Measurements from ENCODE around the gene AFAP1. TPM values are rescaled to one million over a fixed set of nuclear protein-coding genes. Genes with fewer than 3 reads are reported as not detected.

Gene AFAP1
- polyA plus RNA-seq, 1 donor, result 32.5 TPM

DNA sequence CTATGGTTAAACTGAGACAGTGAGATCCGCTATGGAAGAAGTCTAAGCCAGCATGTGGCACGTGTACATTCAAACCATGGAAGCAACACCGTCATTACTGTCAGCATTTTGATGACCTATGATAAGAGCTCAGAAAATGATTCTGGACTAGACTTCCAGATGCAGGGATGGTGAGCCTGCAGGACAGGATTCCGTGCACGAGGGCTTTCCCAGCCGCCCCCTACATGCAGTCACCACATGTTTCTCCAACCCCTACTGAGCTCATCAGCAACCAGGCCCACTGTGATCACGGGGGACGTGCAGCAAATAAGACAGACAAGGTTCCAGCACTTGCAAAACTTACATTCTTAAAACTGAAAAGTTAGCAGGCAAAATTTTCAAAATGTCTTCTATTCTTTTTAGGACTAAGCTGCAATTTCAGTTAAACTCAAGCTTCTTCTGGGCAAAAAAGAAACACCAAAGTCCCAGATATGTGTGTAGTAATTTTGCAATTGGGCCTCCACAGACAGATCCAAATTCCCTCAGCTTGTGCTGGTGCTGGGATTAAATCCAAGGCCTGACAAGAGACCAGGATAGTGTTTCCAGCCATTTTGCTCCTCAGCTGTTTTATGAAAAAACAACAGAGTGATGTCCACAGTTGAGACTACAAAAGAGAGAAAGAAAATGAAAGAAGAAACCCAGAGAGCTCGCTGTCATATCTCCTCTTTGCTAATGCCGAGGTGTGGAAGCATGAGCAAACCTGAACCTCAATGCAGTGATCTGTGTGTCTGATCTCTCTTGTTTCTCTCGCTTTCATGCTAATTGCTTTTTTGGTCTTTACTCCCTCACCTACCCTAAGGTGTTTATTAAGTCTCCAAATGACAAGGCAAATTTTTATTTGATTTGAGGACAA is 118.2 kb downstream of the AFAP1 start:
- no peak for DNase-seq (ENCODE audit: low read depth)

- DNase-seq (ENCODE audit: low read depth), result no peak
Observed at GRCh38 chr4:7820031-7820818, 119.4 kb downstream of the AFAP1 start.

GRCh38 chr4:7819446-7819845 is 120.2 kb downstream of the AFAP1 start:
- DNase-seq (ENCODE audit: low read depth), result no peak

DNA sequence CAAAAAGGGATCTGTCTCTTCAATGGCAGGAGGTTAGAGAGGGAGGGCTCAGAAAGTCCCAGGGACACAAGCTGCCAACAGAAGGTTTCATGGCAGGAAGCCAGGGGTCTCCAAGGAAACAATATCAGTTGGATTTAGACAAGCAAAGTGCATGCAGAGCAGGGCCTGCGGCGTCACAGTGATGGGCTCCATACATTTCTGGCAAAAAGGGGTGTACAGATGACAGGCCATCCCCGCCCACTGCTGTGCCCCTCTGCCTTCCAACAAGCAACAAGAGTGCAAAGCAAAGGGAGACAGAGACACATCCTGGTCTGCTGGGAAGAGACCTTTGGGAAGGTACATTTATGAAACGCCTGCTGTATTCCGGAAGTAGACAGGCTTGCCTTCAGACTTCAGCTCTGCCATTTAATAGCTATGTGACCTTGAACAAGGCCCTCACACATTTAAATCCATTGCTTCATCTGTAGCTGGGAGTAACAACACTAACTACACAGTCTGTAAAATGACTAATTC is 121.2 kb downstream of the AFAP1 start:
- DNase-seq (ENCODE audit: low read depth), result no peak

DNA sequence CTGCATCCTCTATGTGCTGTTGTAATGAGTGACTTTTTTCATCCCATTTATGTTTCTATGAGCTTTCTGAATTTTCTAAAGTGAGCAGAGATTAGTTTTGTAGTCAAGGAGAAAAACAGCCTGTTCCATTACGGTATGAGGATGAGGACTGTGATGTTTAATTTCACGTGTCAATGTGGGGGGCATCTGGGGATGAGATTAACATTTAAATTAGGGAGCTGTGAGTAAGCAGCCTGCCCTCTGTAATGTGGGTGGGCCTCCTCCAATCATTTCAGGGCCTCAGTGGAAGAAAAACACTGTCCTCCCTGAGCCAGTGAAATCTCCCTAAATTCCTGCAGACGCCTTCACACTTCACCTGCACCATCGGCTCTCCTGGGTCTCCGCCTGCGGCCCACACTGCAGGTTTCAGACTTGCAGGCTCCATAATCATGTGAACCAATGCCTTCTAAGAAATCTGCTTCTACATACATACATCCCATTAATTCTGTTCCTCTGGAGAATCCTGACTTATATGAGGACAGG is 121.7 kb downstream of the AFAP1 start:
- DNase-seq (ENCODE audit: low read depth), result no peak

DNA sequence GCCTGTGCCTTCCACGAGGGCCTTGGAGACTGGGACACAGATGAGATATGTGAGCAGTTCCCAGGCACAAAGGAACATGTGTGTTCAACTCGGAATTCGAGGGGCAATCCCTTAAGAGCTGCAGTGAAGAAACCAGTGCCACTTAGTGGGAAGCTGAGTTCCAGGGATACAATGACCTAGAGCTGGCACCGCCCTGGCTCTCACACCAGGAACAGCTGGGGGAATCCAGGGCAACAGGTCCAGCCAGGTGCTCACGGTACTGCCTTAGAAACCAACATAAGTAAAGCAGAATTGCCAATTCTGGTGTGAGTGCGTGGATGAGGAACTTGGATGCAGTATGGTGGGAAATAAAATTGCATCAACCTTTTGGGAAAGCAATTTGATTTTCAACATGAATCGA is 122.9 kb downstream of the AFAP1 start:
- DNase-seq (ENCODE audit: low read depth), result no peak

GRCh38 chr4:7815981-7816380 is 123.7 kb downstream of the AFAP1 start:
- DNase-seq (ENCODE audit: low read depth), result no peak

GRCh38 chr4:7815562-7815961 is 124.1 kb downstream of the AFAP1 start:
- DNase-seq (ENCODE audit: low read depth), result no peak

GRCh38 chr4:7814451-7814850 is 125.2 kb downstream of the AFAP1 start:
- DNase-seq (ENCODE audit: low read depth), result no peak

DNA sequence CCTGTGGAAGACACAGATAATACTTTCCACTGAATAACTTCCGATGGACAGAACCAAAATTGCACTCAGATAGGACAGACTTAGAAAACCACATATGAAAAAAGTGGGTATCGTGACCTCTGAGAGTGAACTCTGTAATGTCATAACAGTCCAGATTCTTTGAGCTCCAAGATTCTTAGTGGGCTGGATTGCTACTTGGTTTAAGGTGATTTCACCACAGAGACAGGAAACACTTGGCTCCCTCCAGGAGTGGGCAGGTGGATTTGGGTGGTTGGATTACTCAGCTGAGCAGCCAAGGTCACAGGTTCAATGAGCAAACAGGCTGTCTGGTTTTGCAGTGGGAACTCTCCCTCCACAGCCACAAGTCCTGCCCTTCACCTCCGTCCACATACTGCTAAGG is 126.0 kb downstream of the AFAP1 start:
- DNase-seq (ENCODE audit: low read depth), result no peak

GRCh38 chr4:7812921-7813320 is 126.7 kb downstream of the AFAP1 start:
- no peak for DNase-seq (ENCODE audit: low read depth)

DNA sequence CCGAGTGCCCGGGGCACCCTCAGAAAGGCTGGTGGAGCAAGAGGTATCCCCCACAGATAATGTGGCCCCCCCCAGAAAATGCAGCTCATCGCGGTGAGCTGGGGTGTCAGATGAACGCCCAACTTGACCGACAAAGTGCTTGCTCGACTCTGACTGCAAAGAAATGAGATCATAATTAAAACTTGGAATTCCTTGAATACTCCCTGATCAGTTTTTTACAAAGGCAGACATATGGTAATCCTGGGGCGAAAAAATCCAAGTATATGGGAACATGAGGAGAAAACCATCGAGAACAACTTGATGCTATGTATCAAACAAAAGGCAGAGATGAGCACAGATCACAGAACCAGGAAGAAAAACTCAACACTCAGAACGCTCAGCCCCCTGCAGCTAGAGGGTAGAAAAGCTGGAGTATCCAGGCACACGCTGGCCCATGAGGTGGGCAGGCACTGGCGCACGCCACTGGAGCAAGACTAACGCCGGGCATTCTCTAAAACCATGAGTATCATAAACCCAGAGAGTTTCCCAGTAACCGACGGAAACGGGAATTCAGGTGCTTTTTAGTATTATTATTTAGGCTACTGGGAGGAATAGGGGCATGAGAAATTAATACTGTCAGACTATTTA is 127.3 kb downstream of the AFAP1 start:
- no peak for DNase-seq (ENCODE audit: low read depth)

DNA sequence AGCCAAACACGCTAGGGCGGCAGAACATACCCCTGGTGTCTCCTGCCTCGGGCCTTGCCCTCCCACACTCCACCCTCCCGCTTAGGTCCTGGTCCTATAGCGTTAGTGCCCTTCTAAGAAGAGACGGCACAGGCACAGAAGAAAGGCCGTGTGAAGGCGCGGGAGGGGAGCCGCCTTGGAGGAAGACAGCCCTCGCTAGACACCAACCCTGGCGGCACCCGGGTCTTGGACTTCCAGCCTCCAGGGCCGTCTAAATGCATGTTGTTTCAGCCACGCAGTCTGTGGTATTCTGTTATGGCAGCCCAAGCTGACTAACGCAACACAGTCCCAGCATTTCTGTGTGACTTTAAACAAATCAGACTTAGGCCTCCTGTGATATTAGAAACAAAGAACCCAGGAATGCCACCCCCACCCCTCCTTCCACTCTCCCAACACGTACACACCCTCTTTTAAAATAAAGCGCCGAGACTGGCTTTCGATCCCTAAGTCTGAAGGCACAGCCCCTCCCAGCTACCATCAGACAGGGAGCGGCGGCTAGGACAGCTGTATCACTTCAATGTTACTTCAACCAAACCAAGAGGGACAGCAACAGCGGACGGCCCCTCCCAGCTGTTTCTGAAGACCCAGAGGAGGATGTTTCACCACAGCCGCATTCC is 128.0 kb downstream of the AFAP1 start:
- no peak for DNase-seq (ENCODE audit: low read depth)

- no peak for DNase-seq (ENCODE audit: low read depth)
Observed at GRCh38 chr4:7810783-7811535, 128.7 kb downstream of the AFAP1 start.

- no peak for DNase-seq (ENCODE audit: low read depth)
Observed at GRCh38 chr4:7808752-7809151, 130.9 kb downstream of the AFAP1 start.

DNA sequence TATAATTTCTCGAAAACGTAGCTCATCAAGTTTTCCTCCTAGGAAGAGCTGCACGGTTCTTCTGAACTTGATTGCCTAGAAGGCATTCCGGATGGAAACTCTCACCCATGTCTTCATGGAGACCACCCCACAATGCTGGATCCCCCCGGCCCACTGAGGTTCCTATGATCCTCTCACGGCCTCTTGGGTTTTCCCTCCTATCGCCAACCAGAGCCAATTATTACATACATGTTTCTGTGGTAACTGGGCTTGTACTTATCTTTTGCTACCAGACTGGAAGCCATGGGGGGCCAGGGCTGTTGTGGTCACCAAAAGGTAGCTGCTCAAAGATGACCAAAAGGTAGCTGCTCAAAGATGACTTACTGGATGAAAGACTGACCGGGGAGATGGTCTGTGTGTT is 131.5 kb downstream of the AFAP1 start:
- DNase-seq (ENCODE audit: low read depth), result no peak

- DNase-seq (ENCODE audit: low read depth), result no peak
Observed at GRCh38 chr4:7807351-7807921, 132.2 kb downstream of the AFAP1 start.

- DNase-seq (ENCODE audit: low read depth), result peak; percentile 77
Observed at GRCh38 chr4:7806338-7807090, 133.1 kb downstream of the AFAP1 start.

- DNase-seq (ENCODE audit: low read depth), result no peak
Observed at GRCh38 chr4:7805533-7806337, 133.9 kb downstream of the AFAP1 start.

Data from forelimb muscle (tissue), 1 donor.